Neural progenitor cell (in vitro differentiated cells): ENCODE measurements around the gene VPS8. TPM values are rescaled to one million over a fixed set of nuclear protein-coding genes. Genes with fewer than 3 reads are reported as not detected.

ENCODE experiments used
- DNase-seq: peaks from one replicate; pipeline ENCODE4 v3.0.0-alpha.2; 2016; ENCODE audit warnings: low spot score
- H2AFZ ChIP-seq: fragments of 200-600 bp; sonication (generic); replicated peaks from 2 replicates; pipeline ENCODE4 v1.6.1; 2016; ENCODE audit warnings: antibody characterized with exemption
- H3F3A ChIP-seq: fragments of 200-600 bp; sonication (generic); 2 replicates; pipeline ENCODE4 v1.6.1; 2016; ENCODE audit warnings: antibody characterized with exemption, low read depth
- H3K27ac ChIP-seq: fragments of 200-600 bp; sonication (generic); 2 replicates; pipeline ENCODE4 v1.5.1; 2016; ENCODE audit warnings: mild to moderate bottlenecking
- H3K27me3 ChIP-seq: fragments of 200-600 bp; sonication (generic); 2 replicates; pipeline ENCODE4 v1.6.1; 2016; ENCODE audit warnings: mild to moderate bottlenecking, moderate library complexity
- H3K36me3 ChIP-seq: fragments of 200-600 bp; sonication (generic); 2 replicates; pipeline ENCODE4 v1.5.1; 2016
- H3K4me1 ChIP-seq: fragments of 200-600 bp; sonication (generic); 2 replicates; pipeline ENCODE4 v1.6.1; 2016; ENCODE audit warnings: mixed run types
- H3K4me2 ChIP-seq: fragments of 200-600 bp; sonication (generic); 2 replicates; pipeline ENCODE4 v1.6.1; 2016
- H3K4me3 ChIP-seq: fragments of 200-600 bp; sonication (generic); 2 replicates; pipeline ENCODE4 v1.5.1; 2016
- H3K79me2 ChIP-seq: fragments of 200-600 bp; sonication (generic); 2 replicates; pipeline ENCODE4 v1.6.1; 2016; ENCODE audit warnings: low read depth
- H3K9ac ChIP-seq: fragments of 200-600 bp; sonication (generic); 2 replicates; pipeline ENCODE4 v1.6.1; 2016
- H3K9me3 ChIP-seq: fragments of 200-600 bp; sonication (generic); 2 replicates; pipeline ENCODE4 v1.5.1; 2016; ENCODE audit warnings: low read depth
- H4K20me1 ChIP-seq: fragments of 200-600 bp; sonication (generic); 2 replicates; pipeline ENCODE4 v1.6.1; 2016; ENCODE audit warnings: low read depth
- H3K27ac Mint-ChIP-seq: 3 replicates; pipeline ENCODE4 v1.8.0; 2021; ENCODE audit warnings: mixed read lengths
- H3K27me3 Mint-ChIP-seq: 2 replicates; pipeline ENCODE4 v1.8.0; 2022; ENCODE audit warnings: low read depth, mild to moderate bottlenecking, inconsistent platforms, moderate library complexity, mixed read lengths; ENCODE audit not compliant: insufficient read depth
- H3K36me3 Mint-ChIP-seq: 3 replicates; pipeline ENCODE4 v1.8.0; 2021; ENCODE audit warnings: mixed read lengths
- H3K4me1 Mint-ChIP-seq: 3 replicates; pipeline ENCODE4 v1.8.0; 2021; ENCODE audit warnings: mixed read lengths
- H3K4me3 Mint-ChIP-seq: 3 replicates; pipeline ENCODE4 v1.8.0; 2021; ENCODE audit warnings: mild to moderate bottlenecking, moderate library complexity, mixed read lengths
- H3K9me3 Mint-ChIP-seq: 3 replicates; pipeline ENCODE4 v1.8.0; 2020; ENCODE audit warnings: mixed read lengths
- EZH2 ChIP-seq: fragments of 200-600 bp; sonication (generic); IDR thresholded peaks from 2 replicates; pipeline ENCODE4 v1.6.1; 2017; ENCODE audit warnings: antibody characterized with exemption, mild to moderate bottlenecking, moderate library complexity
- EZH2phosphoT487 ChIP-seq: fragments of 200-600 bp; sonication (generic); IDR thresholded peaks from 2 replicates; pipeline ENCODE4 v1.6.1; 2017; ENCODE audit warnings: antibody characterized with exemption
- total RNA-seq: library from RNA; depleted of rRNA; stranded (reverse); fragments of >200 nt; gene quantifications from 2 replicates; pipeline ENCODE4 v1.2.3, GENCODE V29; 2015; ENCODE audit warnings: low replicate concordance
- TF ChIP-seq, protein P1 (sequence below): fragments of 200-600 bp; sonication (generic); IDR thresholded peaks from 2 replicates; pipeline ENCODE4 v1.5.1; 2017; ENCODE audit warnings: antibody characterized with exemption, mild to moderate bottlenecking

VPS8 gene
- total RNA-seq, 1 donor from 2014 or later, result 93.1 TPM

DNA sequence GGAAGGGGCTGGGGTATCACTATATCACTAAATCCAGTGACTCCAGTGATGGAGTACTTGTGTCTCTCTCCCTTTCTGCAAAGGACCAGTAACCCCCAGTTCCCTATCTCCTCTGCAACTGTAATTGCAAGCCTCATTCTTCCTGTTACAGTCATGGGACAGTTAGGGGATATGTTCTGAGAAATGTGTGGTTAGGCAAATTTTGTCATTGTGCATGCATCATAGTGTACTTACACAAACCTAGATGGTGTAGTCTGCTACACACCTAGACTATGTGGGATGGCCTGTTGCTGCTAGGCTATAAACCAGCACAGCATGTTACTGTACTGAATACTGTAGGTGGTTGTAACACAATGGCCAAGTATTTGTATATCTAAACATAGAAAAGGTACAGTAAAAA is 2.2 kb downstream of the VPS8 start:
- Mint-ChIP-seq H3K4me3 (no peak overlapping the region), H3K27me3 (peaks cover 3% of the 10 kb centered on the region), H3K4me1 (peaks cover 13% of the 10 kb centered on the region), H3K9me3 (no peaks in the 10 kb centered on the region), H3K27ac (no peak overlapping the region), H3K36me3 (peaks cover 2% of the 10 kb centered on the region)
- H2AFZ ChIP-seq, result no peak overlapping the region
- no peaks in the 10 kb centered on the region for H4K20me1 ChIP-seq
- no peak overlapping the region for H3K4me3 ChIP-seq
- no peak for TF ChIP-seq EZH2phosphoT487
- no peaks in the 10 kb centered on the region for H3K27me3 ChIP-seq
- H3K79me2 ChIP-seq, result peaks cover 23% of the 10 kb centered on the region
- H3K9me3 ChIP-seq, result no peaks in the 10 kb centered on the region
- H3F3A ChIP-seq, result peaks cover 10% of the 10 kb centered on the region
- no peak overlapping the region for H3K4me2 ChIP-seq
- H3K9ac ChIP-seq, result no peak overlapping the region
- H3K36me3 ChIP-seq, result no peaks in the 10 kb centered on the region
- peaks cover 5% of the 10 kb centered on the region for H3K4me1 ChIP-seq
- no peak overlapping the region for H3K27ac ChIP-seq
- no peak for DNase-seq

DNA sequence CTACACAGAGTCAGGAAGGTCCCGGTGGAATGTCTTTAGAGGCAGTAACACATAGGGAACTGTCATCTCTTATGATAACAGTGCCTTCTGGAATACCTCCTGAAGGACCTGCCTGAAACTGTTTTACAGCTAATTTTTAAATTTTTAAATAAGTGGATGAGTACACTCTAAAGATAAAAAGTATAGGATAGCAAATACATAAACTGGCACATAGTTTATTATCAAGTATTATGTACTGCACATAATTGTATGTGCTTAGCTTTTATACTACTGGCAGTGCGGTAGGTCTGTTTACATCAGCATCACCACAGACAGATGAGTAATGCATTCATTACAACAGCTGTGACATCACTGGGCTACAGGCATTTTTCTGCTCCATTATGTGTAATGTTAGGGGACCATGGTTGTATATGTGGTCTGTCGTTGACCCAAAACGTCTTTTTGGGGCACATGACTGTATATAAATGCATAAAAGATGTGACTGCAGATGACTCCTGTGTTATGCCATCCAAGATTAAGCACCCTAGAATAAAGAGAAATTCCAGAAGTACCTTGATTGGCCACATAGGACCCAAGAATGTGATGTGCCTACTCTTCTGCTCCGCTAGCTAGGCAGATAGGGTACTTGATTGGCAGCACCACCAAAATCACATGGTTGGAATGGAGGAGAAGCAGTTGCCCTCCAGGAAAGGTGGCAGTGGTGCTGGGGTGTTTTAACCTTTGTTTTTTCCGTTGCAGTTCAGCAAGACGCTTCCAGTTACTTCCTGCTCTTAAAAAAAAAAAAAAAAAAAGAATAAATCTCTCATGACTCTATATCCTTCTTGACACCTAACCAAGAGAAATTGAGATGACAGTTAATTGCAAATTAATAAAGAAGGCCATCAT is 3.3 kb downstream of the VPS8 start:
- Histone ChIP-seq H3K9me3 (no peaks in the 10 kb centered on the region), H3K4me1 (peaks cover 5% of the 10 kb centered on the region)
- peaks cover 13% of the 10 kb centered on the region for H3K4me1 Mint-ChIP-seq

DNA sequence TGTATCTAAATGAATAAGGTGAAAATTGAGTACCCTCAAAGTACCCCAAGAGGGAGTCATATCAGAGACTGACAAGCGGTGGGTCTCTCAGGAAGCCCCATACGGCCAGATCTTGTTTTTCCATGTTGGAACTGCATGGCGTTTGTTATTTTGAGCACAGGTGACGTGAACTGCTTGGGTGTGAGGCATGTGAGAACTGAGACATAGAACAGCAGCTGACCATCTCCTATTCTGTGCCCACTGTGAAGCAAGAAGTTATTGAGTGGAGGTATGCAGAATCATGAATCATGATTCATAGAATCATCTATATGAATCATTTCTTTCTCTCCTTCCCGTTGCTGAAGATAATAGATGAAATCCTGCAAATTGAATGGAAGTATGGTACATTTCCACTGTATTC is 4.6 kb downstream of the VPS8 start:
- H3K9me3 Mint-ChIP-seq, result no peaks in the 10 kb centered on the region
- no peaks in the 10 kb centered on the region for H4K20me1 ChIP-seq

More for the DNA sequence above, 3.3 kb downstream of the VPS8 start:
- Histone ChIP-seq H3K27ac (no peak overlapping the region), H3K79me2 (peaks cover 23% of the 10 kb centered on the region), H3F3A (peaks cover 1% of the 10 kb centered on the region), H4K20me1 (no peaks in the 10 kb centered on the region), H3K4me3 (no peak overlapping the region), H3K36me3 (no peaks in the 10 kb centered on the region), H2AFZ (no peak overlapping the region), H3K9ac (no peak overlapping the region), H3K4me2 (no peak overlapping the region), H3K27me3 (no peaks in the 10 kb centered on the region)
- no peak for DNase-seq
- Mint-ChIP-seq H3K4me3 (no peak overlapping the region), H3K27ac (no peak overlapping the region), H3K9me3 (no peaks in the 10 kb centered on the region), H3K36me3 (peaks cover 2% of the 10 kb centered on the region), H3K27me3 (no peaks in the 10 kb centered on the region)
- TF ChIP-seq, protein P1, sequence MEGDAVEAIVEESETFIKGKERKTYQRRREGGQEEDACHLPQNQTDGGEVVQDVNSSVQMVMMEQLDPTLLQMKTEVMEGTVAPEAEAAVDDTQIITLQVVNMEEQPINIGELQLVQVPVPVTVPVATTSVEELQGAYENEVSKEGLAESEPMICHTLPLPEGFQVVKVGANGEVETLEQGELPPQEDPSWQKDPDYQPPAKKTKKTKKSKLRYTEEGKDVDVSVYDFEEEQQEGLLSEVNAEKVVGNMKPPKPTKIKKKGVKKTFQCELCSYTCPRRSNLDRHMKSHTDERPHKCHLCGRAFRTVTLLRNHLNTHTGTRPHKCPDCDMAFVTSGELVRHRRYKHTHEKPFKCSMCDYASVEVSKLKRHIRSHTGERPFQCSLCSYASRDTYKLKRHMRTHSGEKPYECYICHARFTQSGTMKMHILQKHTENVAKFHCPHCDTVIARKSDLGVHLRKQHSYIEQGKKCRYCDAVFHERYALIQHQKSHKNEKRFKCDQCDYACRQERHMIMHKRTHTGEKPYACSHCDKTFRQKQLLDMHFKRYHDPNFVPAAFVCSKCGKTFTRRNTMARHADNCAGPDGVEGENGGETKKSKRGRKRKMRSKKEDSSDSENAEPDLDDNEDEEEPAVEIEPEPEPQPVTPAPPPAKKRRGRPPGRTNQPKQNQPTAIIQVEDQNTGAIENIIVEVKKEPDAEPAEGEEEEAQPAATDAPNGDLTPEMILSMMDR, result no peak

DNA sequence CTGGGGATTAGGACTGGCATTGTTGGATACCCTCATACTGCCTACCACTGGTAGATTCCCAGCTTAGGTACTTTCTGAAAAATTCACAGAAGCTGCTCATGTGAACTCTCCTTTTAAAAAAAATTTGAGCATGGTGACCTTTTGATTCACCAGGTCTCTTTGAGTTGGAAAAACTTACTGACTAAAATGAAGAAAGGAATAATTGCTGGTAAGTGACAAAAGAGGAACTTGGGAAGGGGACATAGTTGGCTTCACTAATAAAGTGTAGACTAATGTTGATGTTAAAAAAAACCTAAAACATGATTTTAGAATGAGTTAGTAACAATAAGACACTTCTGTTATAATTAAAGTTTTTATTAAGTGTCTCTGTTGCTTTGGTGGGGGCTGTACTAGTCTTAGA is 8.6 kb downstream of the VPS8 start:
- Mint-ChIP-seq H3K9me3 (no peaks in the 10 kb centered on the region), H3K36me3 (peaks cover 2% of the 10 kb centered on the region), H3K4me1 (no peaks in the 10 kb centered on the region), H3K4me3 (no peak overlapping the region), H3K27me3 (no peaks in the 10 kb centered on the region), H3K27ac (no peak overlapping the region)
- Histone ChIP-seq H3K79me2 (no peaks in the 10 kb centered on the region), H3F3A (no peaks in the 10 kb centered on the region), H4K20me1 (no peaks in the 10 kb centered on the region), H2AFZ (no peak overlapping the region), H3K4me2 (no peak overlapping the region), H3K4me3 (no peak overlapping the region), H3K9me3 (no peaks in the 10 kb centered on the region), H3K9ac (no peak overlapping the region), H3K27ac (no peak overlapping the region), H3K36me3 (no peaks in the 10 kb centered on the region), H3K4me1 (no peaks in the 10 kb centered on the region), H3K27me3 (no peaks in the 10 kb centered on the region)
- DNase-seq, result no peak
- TF ChIP-seq EZH2 (no peak), EZH2phosphoT487 (no peak)
- TF ChIP-seq, protein P1, result no peak

More for the DNA sequence above, 4.6 kb downstream of the VPS8 start:
- no peaks in the 10 kb centered on the region for H3K27me3 ChIP-seq
- H3K36me3 Mint-ChIP-seq, result peaks cover 2% of the 10 kb centered on the region
- DNase-seq, result no peak
- H3K4me3 Mint-ChIP-seq, result no peak overlapping the region
- H3K4me1 Mint-ChIP-seq, result peaks cover 10% of the 10 kb centered on the region
- H3K36me3 ChIP-seq, result no peaks in the 10 kb centered on the region
- H3K4me1 ChIP-seq, result peaks cover 5% of the 10 kb centered on the region
- peaks cover 23% of the 10 kb centered on the region for H3K79me2 ChIP-seq
- H3K27me3 Mint-ChIP-seq, result no peaks in the 10 kb centered on the region
- H3K4me3 ChIP-seq, result no peak overlapping the region
- no peak overlapping the region for H3K27ac ChIP-seq
- no peak overlapping the region for H3K9ac ChIP-seq
- TF ChIP-seq EZH2, result no peak
- no peak overlapping the region for H3K27ac Mint-ChIP-seq
- H3F3A ChIP-seq, result no peaks in the 10 kb centered on the region
- no peak overlapping the region for H3K4me2 ChIP-seq
- H3K9me3 ChIP-seq, result no peaks in the 10 kb centered on the region
- no peak overlapping the region for H2AFZ ChIP-seq
